HG03159 (cell line): ENCODE results near the gene PLEK2.
A peak's percentile ranks its signal among the peaks of the same experiment; 100 is the strongest.
"Not testable (repeated sequence)": the region's sequence is repeated elsewhere in the genome, so short reads cannot be mapped to it uniquely, and the experiment has no call there.

Experiments used
- ATAC-seq: cut with Tn5 transposase; IDR thresholded peaks from one replicate; pipeline ENCODE4 v1.9.1; 2021; ENCODE audit warnings: mild to moderate bottlenecking, moderate library complexity; ENCODE audit not compliant: unreplicated experiment

The PLEK2 gene

DNA sequence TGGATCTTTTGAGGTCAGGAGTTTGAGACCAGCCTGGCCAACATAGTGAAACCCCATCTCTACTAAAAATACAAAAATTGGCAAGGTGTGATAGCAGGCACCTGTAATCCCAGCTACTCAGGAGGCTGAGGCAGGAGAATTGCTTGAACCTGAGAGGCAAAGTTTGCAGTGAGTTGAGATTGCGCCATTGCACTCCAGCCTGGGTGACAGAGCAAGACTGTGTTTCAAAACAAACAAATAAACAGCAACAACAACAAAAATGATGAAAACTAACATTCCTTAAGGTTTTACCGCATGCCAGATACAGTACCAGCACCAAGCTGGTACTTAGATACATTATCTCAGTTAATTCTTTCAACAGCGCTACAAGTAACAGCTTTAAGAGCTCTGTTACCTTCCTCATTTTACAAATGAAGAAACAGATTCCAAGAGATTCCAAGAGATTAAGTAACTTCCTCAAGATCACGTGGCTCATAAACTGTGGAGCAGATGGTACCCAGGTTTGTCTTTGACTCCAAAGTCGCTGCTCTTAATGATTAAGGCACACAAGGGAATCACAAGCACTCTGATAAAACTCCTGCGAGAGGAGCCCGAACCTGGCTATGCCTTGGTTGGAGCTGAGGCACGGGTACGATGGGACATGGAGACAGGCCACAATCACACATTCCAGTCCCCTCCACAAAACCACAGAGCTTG, 17.7 kb upstream of the PLEK2 start:
- ATAC-seq: no peak

DNA sequence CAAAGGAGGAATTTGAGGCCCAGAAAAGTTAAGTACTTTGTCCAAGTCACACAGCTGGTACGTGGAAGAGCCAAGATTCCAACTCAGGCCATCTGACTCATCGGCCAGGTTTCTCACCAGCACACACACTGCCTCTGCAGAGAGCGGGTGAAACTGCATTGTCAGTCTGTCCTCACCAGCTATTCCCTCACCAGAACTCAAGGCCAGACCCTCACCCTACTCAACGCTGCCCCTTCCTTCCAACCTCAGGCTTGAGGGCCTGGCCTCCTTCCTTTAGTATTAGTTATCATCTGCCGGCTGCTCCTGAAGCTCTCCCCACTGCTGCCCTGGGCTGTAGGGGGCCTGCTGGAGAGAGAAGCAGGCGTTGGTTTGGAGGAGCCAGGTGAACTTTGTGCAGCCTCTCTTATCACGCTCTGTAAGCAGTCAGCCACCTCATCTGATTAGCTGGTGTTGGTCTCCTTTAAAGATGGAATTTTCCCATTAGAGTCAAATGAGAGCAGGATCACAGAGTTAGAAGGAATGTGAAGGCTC, 16.6 kb upstream of the PLEK2 start:
- no peak for ATAC-seq

DNA sequence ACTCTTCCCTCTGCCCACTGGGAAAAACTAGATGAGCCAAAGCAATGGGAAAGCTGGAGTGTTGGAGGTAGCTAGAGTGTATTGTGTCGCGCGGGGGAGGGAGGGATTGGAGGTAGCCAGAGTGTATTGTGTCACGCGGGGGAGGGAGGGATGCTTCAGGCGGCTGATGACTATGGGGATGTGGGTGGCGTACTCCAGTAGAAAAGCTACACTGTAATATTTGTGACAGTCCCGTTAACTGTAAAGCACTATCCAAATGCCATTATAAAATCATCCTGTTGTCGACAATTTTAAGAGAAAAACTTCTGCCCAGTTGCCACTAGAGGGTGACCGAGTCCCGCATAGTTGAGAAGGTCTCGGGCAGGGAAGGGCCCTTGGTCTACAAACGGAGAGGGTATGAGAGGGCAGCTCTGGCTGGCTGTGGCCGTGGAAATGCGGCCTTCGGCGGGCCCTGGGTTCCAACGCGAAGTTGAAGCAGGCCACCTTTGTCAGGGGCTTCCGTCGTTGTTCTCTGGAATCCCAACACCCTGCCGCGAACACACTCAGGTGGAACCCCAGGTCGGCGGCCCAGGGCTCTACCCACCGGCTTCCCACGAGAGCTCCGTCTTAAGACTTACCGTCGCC, 15.1 kb upstream of the PLEK2 start:
- peak; percentile 65 for ATAC-seq

DNA sequence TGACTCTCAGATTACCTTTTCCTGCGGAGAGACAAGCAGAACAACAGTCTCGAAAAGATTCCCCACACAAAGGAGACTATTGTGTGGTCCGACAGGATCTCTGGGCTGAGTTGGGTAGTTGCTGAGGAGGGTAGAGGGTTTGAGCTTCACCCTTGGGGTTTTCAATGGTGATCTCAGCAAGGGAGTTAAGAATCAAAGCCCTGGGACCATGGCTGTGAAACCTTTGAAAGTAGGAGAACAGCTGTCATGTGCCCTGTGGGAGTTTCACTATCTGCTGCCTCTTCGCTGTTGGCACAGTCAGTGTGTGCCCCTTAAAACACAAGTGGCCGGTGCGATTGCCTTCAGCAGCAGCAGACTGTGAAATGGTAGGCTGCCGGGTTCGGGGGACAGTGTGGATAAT, 14.2 kb upstream of the PLEK2 start:
- no peak for ATAC-seq

DNA sequence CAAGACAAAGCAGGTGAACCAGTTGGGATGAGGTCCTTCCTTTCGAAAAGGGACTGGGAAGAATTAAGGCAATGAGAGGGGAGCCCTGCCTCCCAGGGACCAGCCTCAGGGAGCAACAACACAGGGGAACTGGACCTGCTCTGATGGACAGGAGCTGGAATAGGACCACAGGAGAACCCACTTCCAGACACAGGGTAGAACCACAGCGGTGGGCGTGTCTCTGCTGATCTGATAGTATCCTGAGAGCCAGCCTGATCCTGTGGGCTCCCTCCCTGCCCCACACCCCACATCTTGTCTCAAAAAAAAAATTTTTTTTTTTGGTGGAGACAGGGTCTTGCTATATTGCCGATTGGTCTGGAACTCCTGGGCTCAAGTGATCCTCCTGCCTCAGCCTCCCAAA, 13.6 kb upstream of the PLEK2 start:
- ATAC-seq: no peak

DNA sequence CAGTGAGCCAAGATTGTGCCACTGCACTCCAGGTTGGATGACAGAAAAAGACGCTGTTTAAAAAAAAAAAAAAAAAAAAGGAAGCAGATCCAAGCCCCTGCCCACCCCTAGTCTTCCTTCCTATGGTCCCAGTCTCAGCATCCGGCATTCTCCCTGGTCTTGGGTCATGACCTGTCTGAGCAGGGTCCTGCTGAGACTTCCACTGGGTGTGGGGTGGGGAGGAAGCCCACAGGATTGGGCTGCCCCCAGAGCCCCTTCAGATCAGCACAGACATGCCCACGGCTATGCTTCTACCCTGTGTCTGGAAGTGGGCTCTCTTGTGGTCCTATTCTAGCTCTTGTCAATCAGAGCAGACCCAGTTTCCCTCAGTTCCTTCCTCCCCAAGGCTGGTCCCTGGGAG, 12.6 kb upstream of the PLEK2 start:
- no peak for ATAC-seq

DNA sequence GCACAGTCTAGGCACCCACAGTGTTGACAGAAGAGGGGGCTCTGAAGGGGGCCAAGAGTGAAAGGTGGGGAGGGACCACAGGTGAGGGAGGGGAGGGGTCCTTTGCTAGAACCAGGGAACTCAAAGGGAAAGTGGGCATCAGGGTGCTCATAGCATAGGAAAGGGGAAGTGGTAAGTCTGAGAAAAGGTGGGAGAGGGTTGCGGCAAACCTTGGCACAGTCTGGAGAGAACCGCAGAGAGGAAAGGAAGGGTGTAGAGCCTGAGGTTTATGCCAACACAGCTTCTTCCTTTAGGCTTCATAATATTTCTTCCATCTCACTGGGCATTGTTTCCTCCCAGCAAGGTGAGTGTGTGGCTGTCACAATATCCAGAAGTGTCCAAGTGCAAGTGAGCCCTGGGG, 11.5 kb upstream of the PLEK2 start:
- no peak for ATAC-seq

DNA sequence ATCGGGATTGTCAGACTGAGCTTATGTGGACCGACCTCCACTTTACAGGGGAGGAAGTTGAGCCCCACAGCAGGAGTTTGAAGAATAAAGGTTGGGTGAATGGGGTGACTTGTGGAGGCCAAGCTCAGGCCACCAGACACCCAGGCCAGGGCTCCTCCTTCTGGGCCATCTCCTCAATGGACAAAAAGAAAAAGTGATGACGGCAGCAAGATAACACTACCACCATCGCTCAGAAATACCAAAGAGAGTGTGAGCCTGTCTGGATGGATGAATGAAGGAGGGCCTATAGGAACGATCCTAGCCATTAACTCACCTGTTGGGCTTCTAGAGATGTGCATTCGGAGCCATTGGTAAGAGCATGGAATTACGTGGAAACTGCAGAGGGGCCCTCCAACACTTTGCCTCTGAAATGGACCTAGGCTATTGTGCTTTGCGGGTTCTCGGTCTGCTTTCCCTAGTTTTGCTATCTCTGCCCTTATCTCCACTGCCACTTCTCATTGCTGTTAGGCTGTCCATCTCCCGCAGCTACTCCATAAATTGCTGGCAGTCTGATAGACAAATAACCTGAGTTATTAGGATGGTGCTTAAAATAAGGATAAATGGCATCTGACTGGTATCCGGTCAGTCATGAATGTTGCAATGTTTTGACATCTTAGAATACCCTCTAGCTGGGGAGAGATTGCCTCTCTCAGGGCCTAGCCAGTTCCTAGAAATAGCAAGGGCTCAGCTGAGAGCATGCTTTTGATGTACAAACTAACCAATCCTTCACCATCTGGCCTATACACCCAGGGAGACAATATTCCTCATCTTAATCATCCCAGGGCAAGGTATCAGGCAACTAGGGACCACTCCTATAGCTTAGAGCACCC, 9.6 kb upstream of the PLEK2 start:
- ATAC-seq: no peak

DNA sequence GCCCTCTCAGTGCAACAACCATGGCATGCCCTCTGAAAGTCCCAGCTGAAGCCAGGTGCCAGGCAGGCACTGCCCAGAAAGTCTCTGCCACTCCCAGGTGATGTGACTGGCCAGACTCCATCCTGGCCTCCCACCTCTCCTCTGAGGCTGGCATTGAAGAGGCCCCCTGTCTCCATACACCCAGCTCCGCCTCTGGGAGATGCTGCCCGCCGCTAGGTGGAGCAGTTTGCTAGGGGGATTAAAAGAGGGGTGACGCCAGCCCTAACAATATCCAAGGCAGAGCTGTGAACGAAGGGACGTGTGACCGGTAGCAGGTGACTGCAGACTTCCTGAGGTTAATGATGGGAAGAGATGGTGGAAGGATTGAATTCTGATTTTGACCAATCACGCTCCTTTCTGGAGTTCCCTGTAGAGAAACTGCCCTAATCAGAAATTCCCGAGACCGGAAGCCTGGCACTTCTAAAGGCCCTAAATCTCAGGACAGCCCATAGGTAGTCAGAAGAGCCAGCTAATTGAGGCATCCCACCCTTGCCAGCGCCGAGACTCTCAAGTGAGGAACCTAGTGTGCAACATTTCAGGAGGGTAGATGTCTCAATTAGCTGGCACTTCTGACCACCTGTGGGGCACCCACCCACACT, 8.3 kb upstream of the PLEK2 start:
- no peak for ATAC-seq

DNA sequence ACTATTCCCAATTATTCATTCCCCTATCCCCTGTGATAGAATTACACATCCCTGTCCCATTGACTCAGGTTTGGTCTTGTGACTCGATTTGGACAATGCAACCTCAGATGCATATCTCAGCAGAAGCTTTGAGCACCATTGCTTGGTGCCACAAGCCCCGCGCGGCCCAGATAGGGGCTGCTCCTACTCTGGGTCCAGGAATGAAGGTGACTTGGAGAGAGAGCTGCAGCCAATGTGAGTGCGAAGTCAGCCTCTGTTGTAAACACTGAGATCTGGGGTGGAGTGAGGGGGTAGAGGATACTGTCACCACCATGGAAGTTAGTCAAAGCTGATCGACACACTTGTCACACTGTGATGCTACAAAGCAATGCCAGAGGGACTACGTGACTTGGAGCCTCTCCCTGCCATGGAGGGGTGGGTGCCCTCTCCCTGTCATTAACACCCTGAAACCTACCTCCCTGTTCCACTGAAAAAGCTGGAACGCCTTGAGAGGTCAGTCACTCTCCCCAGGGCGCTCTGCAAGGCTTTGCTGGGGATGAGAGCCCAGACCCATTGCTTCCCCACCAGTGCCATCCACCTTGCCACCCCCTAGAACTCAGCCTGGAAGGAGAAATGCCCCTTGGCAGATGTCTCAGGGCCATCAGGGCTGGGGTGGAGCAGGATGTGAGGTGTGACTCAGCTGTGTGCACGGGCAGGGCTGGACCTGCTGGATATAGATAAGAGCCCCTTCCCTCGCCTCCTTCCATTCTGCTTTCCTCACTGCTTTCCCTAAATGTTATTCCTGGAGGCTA, 6.6 kb upstream of the PLEK2 start:
- ATAC-seq: no peak

DNA sequence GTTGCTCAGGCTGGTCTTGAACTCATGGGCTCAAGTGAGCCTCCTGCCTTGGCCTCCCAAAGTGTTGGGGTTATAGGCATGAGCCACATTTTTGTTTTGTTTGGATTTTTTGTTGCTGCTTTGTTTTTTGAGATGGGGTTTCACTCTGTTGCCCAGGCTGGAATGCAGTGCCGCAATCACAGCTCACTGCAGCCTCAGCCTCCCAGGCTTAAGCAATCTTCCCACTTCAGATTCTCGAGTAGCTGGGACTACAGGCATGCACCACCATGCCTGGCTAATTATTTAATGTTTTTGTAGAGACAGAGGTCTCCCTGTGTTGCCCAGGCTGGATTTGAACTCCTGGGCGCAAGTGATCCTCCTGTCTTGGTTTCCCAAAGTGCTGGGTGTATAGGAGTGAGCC, 5.7 kb upstream of the PLEK2 start:
- no peak for ATAC-seq

DNA sequence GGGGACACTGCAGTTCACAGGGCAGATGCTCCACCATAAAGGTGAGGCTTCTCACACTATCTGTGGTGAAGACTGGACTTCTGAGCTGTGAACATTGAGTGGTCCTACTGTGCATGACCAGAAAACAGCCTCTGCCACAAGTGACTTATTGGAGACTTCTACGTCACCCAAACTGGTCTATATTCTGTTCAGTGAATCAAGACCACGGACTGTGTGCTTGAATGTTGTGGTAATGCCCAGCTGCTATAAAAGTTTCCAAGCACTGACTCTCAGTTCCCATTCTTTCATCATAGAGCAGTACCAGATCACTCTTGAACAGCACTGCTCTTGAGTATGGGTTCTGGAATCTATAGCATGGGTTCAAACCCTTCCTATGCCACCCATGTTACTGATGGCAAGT, 4.8 kb upstream of the PLEK2 start:
- no peak for ATAC-seq

DNA sequence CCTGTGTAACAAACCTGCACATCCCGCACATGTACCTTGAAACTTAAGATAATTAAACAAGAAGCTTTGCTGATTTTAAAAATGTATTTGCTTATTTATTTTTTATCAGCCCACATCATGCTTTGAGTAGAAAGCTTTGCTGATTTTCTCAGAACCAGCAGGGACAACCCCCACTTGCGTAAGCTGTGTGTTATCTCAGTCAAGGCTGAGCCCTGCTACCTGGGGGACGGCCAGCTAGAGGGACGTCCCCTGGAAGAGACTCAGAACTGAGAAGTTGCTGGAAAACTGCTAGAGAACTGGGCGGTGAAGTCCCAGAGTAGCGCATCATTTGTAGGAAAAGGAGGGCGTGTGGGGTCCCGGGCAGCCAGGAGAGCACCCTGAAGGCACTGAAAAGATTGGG, 4.1 kb upstream of the PLEK2 start:
- no peak for ATAC-seq

DNA sequence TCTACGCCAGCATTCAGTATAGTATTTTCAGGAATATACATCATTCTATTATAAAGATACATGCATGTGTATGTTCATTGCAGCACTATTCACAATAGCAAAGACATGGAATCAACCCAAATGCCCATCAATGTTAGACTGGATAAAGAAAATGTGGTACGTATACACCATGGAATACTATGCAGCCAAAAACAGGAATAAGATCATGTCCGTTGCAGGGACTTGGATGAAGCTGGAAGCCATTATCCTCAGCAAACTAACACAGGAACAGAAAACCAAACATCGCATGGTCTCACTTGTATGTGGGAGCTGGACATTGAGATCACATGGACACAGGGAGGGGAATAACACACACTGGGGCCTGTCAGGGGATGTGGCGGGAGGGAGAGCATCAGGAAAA, 3.6 kb upstream of the PLEK2 start:
- not testable (repeated sequence) for ATAC-seq

DNA sequence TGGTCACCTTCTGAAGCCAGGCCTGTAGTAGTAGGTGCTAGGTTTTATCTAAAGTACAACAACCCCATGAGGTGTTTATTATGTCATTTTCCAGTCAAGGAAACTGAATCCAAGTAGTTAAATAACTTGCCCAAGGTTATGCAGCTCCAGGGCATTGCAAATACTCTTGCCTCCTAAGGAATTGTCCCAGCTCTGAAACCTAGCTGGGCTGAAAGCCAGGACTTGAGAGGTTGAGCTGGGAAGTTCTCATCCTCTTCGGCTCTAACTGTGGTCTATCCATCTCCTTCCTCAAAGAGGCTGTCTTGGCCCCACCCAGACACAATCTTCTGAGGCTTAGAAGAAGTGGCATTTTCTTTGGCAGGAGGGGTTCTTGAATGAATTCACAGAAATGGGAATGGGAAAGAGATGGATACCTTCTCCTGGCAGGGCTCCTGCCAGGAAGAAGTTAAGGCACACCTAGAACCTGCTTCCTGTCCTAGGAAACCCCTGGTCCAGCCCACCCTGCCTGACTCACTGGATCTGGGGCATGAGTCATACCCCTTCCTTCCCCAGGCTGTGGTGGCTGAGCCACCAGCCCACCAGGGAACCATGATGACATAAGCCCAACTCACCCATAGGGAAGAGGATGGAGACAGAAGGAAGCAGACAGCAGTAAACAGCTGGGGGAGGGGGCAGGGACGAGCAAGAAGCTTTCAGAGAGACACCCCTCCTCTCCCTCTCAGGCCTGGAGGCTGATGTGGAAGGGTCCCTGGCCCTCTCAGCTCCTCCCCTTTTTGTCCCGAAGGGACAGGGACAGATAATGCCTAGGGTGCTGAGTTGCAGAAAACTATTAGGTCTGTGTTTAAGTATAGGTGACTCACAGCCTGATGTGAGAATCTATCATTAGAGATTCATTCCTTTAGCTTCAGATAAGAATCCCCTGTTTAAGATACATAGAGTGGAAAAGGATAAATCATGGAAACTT, 2.1 kb upstream of the PLEK2 start:
- ATAC-seq: no peak

DNA sequence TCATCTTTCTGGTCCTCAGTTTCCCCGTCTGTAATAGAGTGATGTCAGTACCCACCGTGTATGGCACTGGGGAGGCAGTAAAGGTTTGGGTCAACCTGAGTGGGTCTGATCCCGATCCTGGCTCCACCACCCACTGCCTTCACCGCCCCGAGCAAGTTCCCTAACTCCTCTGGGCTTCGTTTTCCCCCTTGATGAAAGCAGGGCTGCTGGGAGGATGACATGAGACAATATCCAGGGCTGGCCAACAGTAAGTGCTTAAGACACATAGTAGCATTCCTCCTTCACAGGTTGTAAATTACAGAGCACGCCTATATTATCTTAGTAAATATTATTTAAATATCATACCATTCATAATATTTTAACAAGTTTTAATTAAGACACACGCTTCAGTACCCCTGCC, 595 bp downstream of the PLEK2 start:
- no peak for ATAC-seq

DNA sequence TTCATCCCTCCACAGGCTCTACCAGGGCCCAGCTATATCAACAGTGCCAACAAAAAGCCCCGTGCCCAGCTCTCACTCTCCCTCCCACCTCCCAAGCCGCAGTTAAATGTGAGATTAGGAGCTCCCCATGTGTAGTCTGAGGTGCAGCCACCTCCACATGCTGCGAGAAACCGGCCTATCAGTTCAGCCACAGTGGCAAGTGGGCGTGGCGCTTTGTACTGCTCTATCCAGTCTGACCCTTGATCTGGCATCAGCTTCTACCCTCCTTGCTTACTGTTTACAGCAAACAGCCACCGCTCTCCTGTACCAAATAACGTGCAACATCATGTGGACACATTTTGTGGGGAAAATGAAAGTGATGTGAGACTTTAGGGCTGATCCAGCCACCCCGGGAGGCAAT, 1.7 kb downstream of the PLEK2 start:
- ATAC-seq: no peak

DNA sequence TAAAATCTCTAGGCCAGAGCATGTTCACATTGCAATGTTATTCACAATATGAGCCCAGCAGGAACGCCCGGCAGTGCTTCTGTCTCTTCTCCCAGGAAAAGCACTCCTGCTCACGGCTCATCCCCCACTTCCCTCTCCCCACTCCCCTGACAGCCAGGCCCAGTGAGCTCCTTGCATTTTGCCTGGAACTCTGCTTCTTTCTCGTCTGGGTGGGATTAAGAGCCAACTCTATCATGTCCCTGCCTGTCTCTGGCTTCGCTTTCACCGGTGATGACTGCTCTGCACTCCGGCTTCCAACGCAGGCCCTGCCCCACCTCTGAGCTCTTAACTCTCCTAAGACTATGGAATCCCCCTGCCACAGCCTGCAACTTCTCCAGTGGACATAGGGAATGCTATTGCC, 2.5 kb downstream of the PLEK2 start:
- no peak for ATAC-seq

DNA sequence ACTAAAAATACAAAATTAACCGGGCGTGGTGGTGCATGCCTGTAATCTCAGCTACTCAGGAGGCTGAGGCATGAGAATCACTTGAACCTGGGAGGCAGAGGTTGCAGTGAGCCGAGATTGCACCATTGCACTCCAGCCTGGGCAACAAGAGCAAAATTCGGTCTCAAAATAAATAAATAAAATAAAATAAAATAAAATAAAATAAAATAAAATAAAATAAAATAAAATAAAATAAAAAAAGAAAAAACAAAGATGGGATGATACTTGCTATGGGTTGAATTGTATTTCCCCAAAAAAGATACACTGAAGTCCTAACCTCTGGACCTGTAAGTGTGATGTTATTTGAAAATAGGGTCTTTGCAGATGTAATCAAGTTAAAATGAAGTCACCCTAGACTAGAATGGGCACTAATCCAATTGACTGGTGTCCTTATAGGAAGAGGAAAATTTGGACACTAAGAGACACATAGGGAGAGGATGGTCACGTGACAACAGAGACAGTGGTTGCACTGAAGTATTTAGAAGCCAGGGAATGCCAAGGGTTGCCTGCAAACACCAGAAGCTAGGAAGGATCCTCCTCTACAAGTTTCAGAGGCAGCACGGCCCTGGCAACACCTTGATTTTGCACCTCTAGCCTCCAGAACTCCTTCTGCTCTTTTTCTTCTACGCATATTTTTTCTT, 3.7 kb downstream of the PLEK2 start:
- not testable (repeated sequence) for ATAC-seq
